Neural cell (in vitro differentiated cells): Measurements from ENCODE around the gene HPF1.

Experiments
- CTCF ChIP-seq: fragments of 450-650 bp; IDR thresholded peaks from 2 replicates; pipeline ENCODE4 v1.5.1; 2014; ENCODE audit warnings: antibody characterized with exemption, mild to moderate bottlenecking, moderate library complexity; ENCODE audit not compliant: poor library complexity, severe bottlenecking
- EP300 ChIP-seq: fragments of 450-650 bp; conservative IDR thresholded peaks from 2 replicates; pipeline ENCODE4 v1.6.1; 2014; ENCODE audit warnings: antibody characterized with exemption, mild to moderate bottlenecking, moderate library complexity; ENCODE audit not compliant: poor library complexity, severe bottlenecking
- EZH2 ChIP-seq: fragments of 200-600, 300-800 bp; shearing (Covaris generic), sonication (generic); IDR thresholded peaks from 2 replicates; pipeline ENCODE4 v1.6.1; 2014; ENCODE audit warnings: antibody characterized with exemption, low read length, borderline replicate concordance, mild to moderate bottlenecking; ENCODE audit not compliant: insufficient read depth, poor library complexity, severe bottlenecking
- POLR2AphosphoS5 ChIP-seq: IDR thresholded peaks from 2 replicates; pipeline ENCODE4 v1.6.1; 2012
- RAD21 ChIP-seq: fragments of 450-650 bp; conservative IDR thresholded peaks from 2 replicates; pipeline ENCODE4 v1.6.1; 2014; ENCODE audit warnings: antibody characterized with exemption, mild to moderate bottlenecking, moderate library complexity
- REST ChIP-seq: IDR thresholded peaks from 2 replicates; pipeline ENCODE4 v1.6.1; 2012; ENCODE audit warnings: borderline replicate concordance
- SMC3 ChIP-seq: fragments of 450-650 bp; conservative IDR thresholded peaks from 2 replicates; pipeline ENCODE4 v1.6.1; 2014; ENCODE audit warnings: antibody characterized with exemption, mild to moderate bottlenecking, moderate library complexity; ENCODE audit not compliant: poor library complexity

- TF ChIP-seq CTCF (no peak), EZH2 (no peak), POLR2AphosphoS5 (no peak), SMC3 (no peak), REST (no peak), RAD21 (no peak), EP300 (no peak)
These were observed 16.2 kb downstream of the HPF1 start for GRCh38 chr4:169741569-169741968.
